A549 (cell line): ENCODE measurements around the gene ROBO1. TPM values are rescaled to one million over a fixed set of nuclear protein-coding genes. Genes with fewer than 3 reads are reported as not detected.

Source experiments
- ATAC-seq, 2 experiments: fragments of 200-7000 bp in 1 of 2; fragments of >200 bp in 1 of 2; cut with Nextera tagmentation in 1 of 2; cut with Tn5 transposase in 1 of 2; 3 replicates each; pipeline versions ENCODE4 v1.8.0 to v1.9.1; 2018 to 2020; ENCODE audit warnings: mild to moderate bottlenecking in 1 of 2, moderate library complexity in 1 of 2
- CTCF ChIA-PET: fragments of 300-600 bp; sonication (Branson Sonifier 250); formaldehyde crosslinking; extraction: SDS; loops from one replicate; lab custom pipeline; 2021; ENCODE audit warnings: antibody characterized with exemption, inconsistent platforms; lab: Yijun Ruan, JAX
- POLR2A ChIA-PET: fragments of 350-600 bp; formaldehyde crosslinking; extraction: SDS; loops from one replicate; lab custom pipeline; 2021; ENCODE audit warnings: antibody characterized with exemption, inconsistent platforms; lab: Yijun Ruan, JAX
- DNase-seq, 2 experiments: peaks; one replicate each; pipeline versions ENCODE4 v3.0.0 to v3.0.0-alpha.2; 2011 to 2016; ENCODE audit warnings: low read depth in 1 of 2, low spot score in 1 of 2
- FAIRE-seq: peaks from 2 replicates; lab custom pipeline; 2011; peaks lifted over from hg19 to GRCh38; lab: Jason Lieb, UNC
- H3K27ac ChIP-seq, 2 experiments: fragments of >200 bp; sonication (Bioruptor Twin); formaldehyde crosslinking; 3 replicates each; pipeline ENCODE4 v1.5.1; 2016 to 2017
- H3K4me1 ChIP-seq: fragments of >200 bp; sonication (Bioruptor Twin); formaldehyde crosslinking; 3 replicates; pipeline ENCODE4 v1.6.1; 2016
- H3K4me2 ChIP-seq: fragments of >200 bp; sonication (Bioruptor Twin); formaldehyde crosslinking; 3 replicates; pipeline ENCODE4 v1.6.1; 2016
- H3K4me3 ChIP-seq: fragments of >200 bp; sonication (Bioruptor Twin); formaldehyde crosslinking; 3 replicates; pipeline ENCODE4 v1.5.1; 2016
- H3K9me3 ChIP-seq: fragments of >200 bp; sonication (Bioruptor Twin); formaldehyde crosslinking; 3 replicates; pipeline ENCODE4 v1.6.1; 2016
- BCL3 ChIP-seq: fragments of >200 bp; sonication (Bioruptor Twin); formaldehyde crosslinking; IDR thresholded peaks from 3 replicates; pipeline ENCODE4 v1.6.1; 2016
- CBX2 ChIP-seq: fragments of 200-600 bp; sonication (generic); IDR thresholded peaks from 2 replicates; pipeline ENCODE4 v1.6.1; 2016; ENCODE audit warnings: low read depth, mild to moderate bottlenecking, borderline replicate concordance
- CEBPB ChIP-seq, 2 experiments: fragments of >200 bp in 1 of 2; sonication (Bioruptor Twin) in 1 of 2; formaldehyde crosslinking in 1 of 2; IDR thresholded peaks; 2 replicates each; pipeline ENCODE4 v1.6.1; 2012 to 2016
- EHF ChIP-seq: fragments of 250-450 bp; sonication (Bioruptor Pico); IDR thresholded peaks from 2 replicates; pipeline ENCODE4 v1.5.0; 2020; ENCODE audit warnings: mild to moderate bottlenecking
- ELK1 ChIP-seq: fragments of 150-350 bp; IDR thresholded peaks from 2 replicates; pipeline ENCODE4 v1.6.1; 2014; ENCODE audit warnings: low read depth, mild to moderate bottlenecking, low read length
- ESRRA ChIP-seq: fragments of 150-350 bp; IDR thresholded peaks from 2 replicates; pipeline ENCODE4 v1.6.1; 2014; ENCODE audit warnings: mild to moderate bottlenecking, low read length, borderline replicate concordance
- FOSB ChIP-seq: fragments of 250-450 bp; sonication (Bioruptor Pico); IDR thresholded peaks from 2 replicates; pipeline ENCODE4 v1.5.0; 2020; ENCODE audit warnings: mild to moderate bottlenecking, moderate library complexity
- GATA3 ChIP-seq: IDR thresholded peaks from 2 replicates; pipeline ENCODE4 v1.6.1; 2012; ENCODE audit warnings: borderline replicate concordance
- HDAC2 ChIP-seq: fragments of 200-600 bp; sonication (generic); IDR thresholded peaks from 2 replicates; pipeline ENCODE4 v1.6.1; 2016
- HEYL ChIP-seq: fragments of 250-450 bp; sonication (Bioruptor Pico); IDR thresholded peaks from 2 replicates; pipeline ENCODE4 v1.8.0; 2021; ENCODE audit warnings: mild to moderate bottlenecking, moderate library complexity
- HOXB13 ChIP-seq: fragments of 250-450 bp; sonication (Bioruptor Pico); IDR thresholded peaks from 2 replicates; pipeline ENCODE4 v1.5.0; 2020; ENCODE audit warnings: low read depth, mild to moderate bottlenecking, moderate library complexity
- JUN ChIP-seq, 2 experiments: fragments of >200 bp; sonication (Bioruptor Twin); formaldehyde crosslinking; IDR thresholded peaks; 2 replicates in 1 of 2; 3 replicates in 1 of 2; pipeline ENCODE4 v1.6.1; 2016 to 2017
- MAFK ChIP-seq: fragments of 450-650 bp; IDR thresholded peaks from 2 replicates; pipeline ENCODE4 v1.6.1; 2014; ENCODE audit not compliant: partially characterized antibody
- MAZ ChIP-seq: fragments of 150-350 bp; IDR thresholded peaks from 2 replicates; pipeline ENCODE4 v1.6.1; 2014; ENCODE audit warnings: antibody characterized with exemption, low read depth, low read length, borderline replicate concordance
- NPAS2 ChIP-seq: fragments of 250-450 bp; sonication (Bioruptor Pico); IDR thresholded peaks from 2 replicates; pipeline ENCODE4 v1.8.0; 2022; ENCODE audit warnings: mild to moderate bottlenecking, moderate library complexity, borderline replicate concordance
- PBX3 ChIP-seq: IDR thresholded peaks from 2 replicates; pipeline ENCODE4 v1.6.1; 2012
- POLR2A ChIP-seq: IDR thresholded peaks from 2 replicates; pipeline ENCODE4 v1.6.1; 2012; ENCODE audit warnings: mild to moderate bottlenecking, low read length
- POLR2AphosphoS2 ChIP-seq: conservative IDR thresholded peaks from 2 replicates; pipeline ENCODE4 v1.6.1; 2012; ENCODE audit warnings: low read length, improper control_type of control experiment, inconsistent platforms
- RNF2 ChIP-seq: fragments of 200-600 bp; sonication (generic); IDR thresholded peaks from 2 replicates; pipeline ENCODE4 v1.6.1; 2016; ENCODE audit warnings: low read depth, mild to moderate bottlenecking, antibody characterized with exemption, moderate library complexity, borderline replicate concordance
- SMC3 ChIP-seq: fragments of >200 bp; sonication (Bioruptor Twin); formaldehyde crosslinking; IDR thresholded peaks from 3 replicates; pipeline ENCODE4 v1.6.1; 2018; ENCODE audit warnings: inconsistent platforms
- SREBF2 ChIP-seq: fragments of 450-650 bp; IDR thresholded peaks from 2 replicates; pipeline ENCODE4 v1.6.1; 2014; ENCODE audit warnings: mild to moderate bottlenecking, moderate library complexity
- USF2 ChIP-seq: fragments of 450-650 bp; IDR thresholded peaks from 2 replicates; pipeline ENCODE4 v1.6.1; 2014; ENCODE audit warnings: antibody characterized with exemption
- WGBS: methylation state at CpG from one replicate; pipeline ENCODE4 v1.1.6; 2017; ENCODE audit errors: missing lambda C conversion rate; 5-methylcytosine and 5-hydroxymethylcytosine counted together
- polyA plus RNA-seq, 4 experiments: library from polyadenylated mRNA; depleted of rRNA in 3 of 4; stranded (reverse); fragments of >200 nt; fragmentation: RNase III in 1 of 4; extraction: RNeasy Plus Mini Kit Qiagen cat#74134 plus additional on column Dnase treatment in 1 of 4; gene quantifications; 2 replicates in 3 of 4; 3 replicates in 1 of 4; pipeline ENCODE4 v1.2.3, GENCODE V29; 2011 to 2017

ROBO1 gene
- polyA plus RNA-seq, 2 of the 4 experiments (the other 2 are of a cell fraction) = 25.3 to 35.6 TPM

GRCh38 chr3:79729096-79729495, 38.7 kb downstream of the ROBO1 start (continued):
- TF ChIP-seq PBX3 (no peak), HOXB13 (CRISPR knock-in tag) (no peak), EHF (CRISPR knock-in tag) (no peak), CBX2 (no peak), MAZ (no peak), ELK1 (no peak), JUN (IDR thresholded peaks at IDR 0.05) (no peak), HDAC2 (no peak), SMC3 (no peak)

GRCh38 chr3:79726786-79727185, 41.0 kb downstream of the ROBO1 start:
- no peak for TF ChIP-seq MAFK
- TF ChIP-seq SMC3 = no peak
- no peak for TF ChIP-seq USF2
- no peak for TF ChIP-seq FOSB (CRISPR knock-in tag)
- no peak for TF ChIP-seq HEYL
- no peak for TF ChIP-seq SREBF2
- TF ChIP-seq PBX3 = no peak
- no peak for TF ChIP-seq POLR2A
- no peak for TF ChIP-seq CBX2
- TF ChIP-seq ELK1 = no peak
- no peak for TF ChIP-seq BCL3
- TF ChIP-seq POLR2AphosphoS2 = no peak
- no peak for TF ChIP-seq NPAS2 (CRISPR knock-in tag)
- TF ChIP-seq CEBPB (IDR thresholded peaks at IDR 0.05) = no peak
- TF ChIP-seq GATA3 = no peak
- TF ChIP-seq HOXB13 (CRISPR knock-in tag) = no peak
- TF ChIP-seq RNF2 = no peak
- no peak for TF ChIP-seq ESRRA
- WGBS = 5% methylated on average over 1 of the region's 1 CpG
- no peak for ATAC-seq
- no peak for DNase-seq
- Histone ChIP-seq H3K4me3 (no peak overlapping the region), H3K27ac (no peak overlapping the region), H3K4me2 (no peak overlapping the region), H3K9me3 (no peaks in the 10 kb centered on the region), H3K4me1 (no peaks in the 10 kb centered on the region)
- FAIRE-seq = no peak
- ChIA-PET CTCF (no interaction called here), POLR2A (no interaction called here)
